Karpas-422 (cell line): ENCODE results near the gene CCDC126. TPM values are rescaled to one million over a fixed set of nuclear protein-coding genes. Genes with fewer than 3 reads are reported as not detected.

ENCODE experiments used
- DNase-seq: peaks from one replicate; pipeline ENCODE4 v3.0.0-alpha.2; 2015
- H2AFZ ChIP-seq: fragments of 200-600 bp; sonication (generic); 2 replicates; pipeline ENCODE4 v1.6.1; 2014; ENCODE audit warnings: antibody characterized with exemption, low read length, mixed read lengths
- H3K27ac ChIP-seq: fragments of 200-600 bp; sonication (generic); 2 replicates; pipeline ENCODE4 v1.5.1; 2014; ENCODE audit warnings: mild to moderate bottlenecking, low read length, moderate library complexity
- H3K27me3 ChIP-seq: fragments of 200-600 bp; sonication (generic); 2 replicates; pipeline ENCODE4 v1.6.1; 2014; ENCODE audit warnings: low read length, mixed read lengths
- H3K36me3 ChIP-seq: fragments of 200-600 bp; sonication (generic); 2 replicates; pipeline ENCODE4 v1.6.1; 2014; ENCODE audit warnings: low read length, mixed read lengths; ENCODE audit not compliant: insufficient read depth
- H3K4me1 ChIP-seq: fragments of 200-600 bp; sonication (generic); 2 replicates; pipeline ENCODE4 v1.6.1; 2014; ENCODE audit warnings: mild to moderate bottlenecking, low read length, mixed read lengths
- H3K4me2 ChIP-seq: fragments of 200-600 bp; sonication (generic); 2 replicates; pipeline ENCODE4 v1.6.1; 2014; ENCODE audit warnings: low read length, low read depth, mild to moderate bottlenecking; ENCODE audit not compliant: poor library complexity, severe bottlenecking
- H3K4me3 ChIP-seq: fragments of 200-600 bp; sonication (generic); 2 replicates; pipeline ENCODE4 v1.5.1; 2014; ENCODE audit warnings: mild to moderate bottlenecking, antibody characterized with exemption, low read length, mixed read lengths
- H3K79me2 ChIP-seq: fragments of 200-600 bp; sonication (generic); 2 replicates; pipeline ENCODE4 v1.6.1; 2014; ENCODE audit warnings: mild to moderate bottlenecking, low read length, mixed read lengths
- H3K9ac ChIP-seq: fragments of 200-600 bp; sonication (generic); 2 replicates; pipeline ENCODE4 v1.6.0; 2014; ENCODE audit warnings: low read length
- H3K9me2 ChIP-seq: fragments of 200-600 bp; sonication (generic), shearing (Covaris generic); replicated peaks from 2 replicates; pipeline ENCODE4 v1.6.0; 2014; ENCODE audit warnings: mild to moderate bottlenecking, low read length, moderate library complexity; ENCODE audit not compliant: insufficient read depth
- H3K9me3 ChIP-seq: fragments of 300-700, 200-600 bp; sonication (generic); 2 replicates; pipeline ENCODE4 v1.6.1; 2014; ENCODE audit warnings: low read length, mixed read lengths
- H4K20me1 ChIP-seq: fragments of 200-600 bp; sonication (generic); 2 replicates; pipeline ENCODE4 v1.6.1; 2014; ENCODE audit warnings: mild to moderate bottlenecking, antibody characterized with exemption, low read length, low read depth; ENCODE audit not compliant: insufficient read depth
- total RNA-seq: library from RNA; depleted of rRNA; stranded (reverse); fragments of >200 nt; shearing (Covaris generic); gene quantifications from 2 replicates; pipeline ENCODE4 v1.2.3, GENCODE V29; 2014; ENCODE audit warnings: low replicate concordance

Gene CCDC126
- total RNA-seq, 1 experiment from 2014 or later: 8.9 TPM

DNA sequence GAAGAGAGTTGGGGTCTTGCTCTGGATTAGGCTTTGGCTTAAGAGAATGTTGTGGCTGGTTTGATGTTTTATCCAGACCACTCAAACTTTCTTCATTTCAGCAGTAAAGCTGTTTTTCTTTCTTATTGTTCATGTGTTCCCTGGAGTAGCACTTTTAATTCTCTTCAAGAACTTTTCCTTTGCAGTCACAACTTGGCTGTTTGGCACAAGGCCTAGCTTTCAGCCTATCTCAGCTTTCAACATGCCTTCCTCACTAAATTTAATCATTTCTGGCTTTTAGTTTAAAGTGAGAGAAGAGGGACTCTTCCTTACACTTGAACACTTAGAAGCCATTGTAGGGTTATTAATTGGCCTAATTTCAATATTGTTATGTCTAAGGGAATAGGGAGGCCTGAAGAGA is 18.1 kb downstream of the CCDC126 start:
- H2AFZ ChIP-seq: no peak overlapping the region
- no peaks in the 10 kb centered on the region for H3K36me3 ChIP-seq
- no peaks in the 10 kb centered on the region for H3K79me2 ChIP-seq
- H3K4me2 ChIP-seq: no peak overlapping the region
- DNase-seq: no peak
- no peaks in the 10 kb centered on the region for H3K27me3 ChIP-seq
- no peaks in the 10 kb centered on the region for H3K9me2 ChIP-seq
- no peak overlapping the region for H3K27ac ChIP-seq
- H3K4me3 ChIP-seq: no peak overlapping the region
- H4K20me1 ChIP-seq: no peaks in the 10 kb centered on the region; the same call in 1 of the 2 replicates
- no peaks in the 10 kb centered on the region for H3K4me1 ChIP-seq
- no peaks in the 10 kb centered on the region for H3K9me3 ChIP-seq
- no peak overlapping the region for H3K9ac ChIP-seq

DNA sequence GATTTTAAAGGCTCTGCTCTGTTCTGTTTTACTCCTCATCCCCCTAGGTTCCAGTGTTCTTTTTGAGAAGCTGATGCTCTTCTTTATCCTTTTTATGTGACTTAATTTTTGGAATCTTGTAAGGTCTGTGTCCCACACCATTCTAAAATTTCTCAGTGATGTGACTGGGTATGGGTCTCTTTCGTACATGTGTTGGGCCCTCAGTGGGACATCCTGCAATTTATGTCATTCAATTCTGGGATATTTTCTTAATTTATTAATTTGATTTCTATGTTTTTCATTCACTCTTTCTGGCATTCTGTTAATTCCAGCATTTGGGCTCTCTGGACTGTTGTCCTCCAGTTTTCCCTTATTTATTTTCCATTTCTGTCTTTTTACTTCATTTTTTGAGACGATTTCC is 19.4 kb downstream of the CCDC126 start:
- Histone ChIP-seq H3K4me3 (no peak overlapping the region), H3K9me3 (no peaks in the 10 kb centered on the region), H2AFZ (no peak overlapping the region), H3K36me3 (no peaks in the 10 kb centered on the region), H3K79me2 (no peaks in the 10 kb centered on the region), H3K9me2 (no peaks in the 10 kb centered on the region), H3K9ac (no peak overlapping the region), H4K20me1 (no peaks in the 10 kb centered on the region; the same call in 1 of the 2 replicates), H3K27ac (no peak overlapping the region), H3K4me2 (no peak overlapping the region), H3K4me1 (no peaks in the 10 kb centered on the region), H3K27me3 (no peaks in the 10 kb centered on the region)
- no peak for DNase-seq

DNA sequence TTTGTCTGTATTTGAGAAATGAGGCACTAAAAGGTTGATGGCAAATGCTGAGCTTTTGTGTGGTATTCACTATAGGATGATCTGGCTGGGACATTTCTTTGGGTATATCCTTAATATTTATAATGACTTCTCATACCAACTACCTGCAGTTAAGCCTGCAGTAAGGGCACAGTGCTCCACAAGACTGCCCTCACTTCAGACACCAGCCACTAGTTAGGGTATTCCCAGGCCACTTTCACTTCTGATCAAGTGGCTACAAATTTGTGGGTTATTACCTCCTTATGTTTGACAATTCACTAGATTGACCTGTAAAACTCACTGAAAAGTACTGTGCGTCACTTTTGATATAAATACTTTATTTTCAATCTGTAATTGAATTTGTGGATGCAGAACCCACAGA is 20.3 kb downstream of the CCDC126 start:
- H3K27me3 ChIP-seq: no peaks in the 10 kb centered on the region
- no peak overlapping the region for H3K9ac ChIP-seq
- no peak for DNase-seq

DNA sequence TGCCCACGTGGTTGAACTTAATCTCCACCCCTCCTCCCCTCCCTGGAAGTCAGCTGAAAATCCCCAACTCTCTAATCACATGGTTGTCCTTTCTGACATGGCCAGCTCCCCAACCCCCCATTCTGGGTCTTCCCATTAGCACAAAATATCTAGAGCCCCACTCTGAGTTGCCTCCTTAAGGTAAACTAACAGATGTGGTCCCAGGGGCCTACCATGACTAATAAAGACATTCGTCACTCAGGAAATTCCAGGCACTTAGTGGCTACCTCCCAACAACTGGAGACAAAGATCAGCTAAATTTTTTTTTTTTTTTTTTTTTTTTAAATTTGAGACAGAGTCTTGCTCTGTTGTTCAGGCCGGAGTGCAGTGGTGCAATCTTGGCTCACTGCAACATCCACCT is 21.1 kb downstream of the CCDC126 start:
- no peak for DNase-seq
- Histone ChIP-seq H3K4me3 (no peak overlapping the region), H3K9me2 (no peaks in the 10 kb centered on the region), H4K20me1 (no peaks in the 10 kb centered on the region; the same call in 1 of the 2 replicates), H3K27me3 (no peaks in the 10 kb centered on the region), H2AFZ (no peak overlapping the region), H3K4me2 (no peak overlapping the region), H3K79me2 (no peaks in the 10 kb centered on the region), H3K9me3 (no peaks in the 10 kb centered on the region), H3K36me3 (no peaks in the 10 kb centered on the region), H3K27ac (no peak overlapping the region), H3K9ac (no peak overlapping the region), H3K4me1 (no peaks in the 10 kb centered on the region)

More for the DNA sequence above, 20.3 kb downstream of the CCDC126 start:
- Histone ChIP-seq H3K4me2 (no peak overlapping the region), H3K4me3 (no peak overlapping the region), H3K27ac (no peak overlapping the region), H3K4me1 (no peaks in the 10 kb centered on the region), H3K36me3 (no peaks in the 10 kb centered on the region), H3K79me2 (no peaks in the 10 kb centered on the region), H4K20me1 (no peaks in the 10 kb centered on the region; the same call in 1 of the 2 replicates), H3K9me3 (no peaks in the 10 kb centered on the region), H3K9me2 (no peaks in the 10 kb centered on the region), H2AFZ (no peak overlapping the region)

DNA sequence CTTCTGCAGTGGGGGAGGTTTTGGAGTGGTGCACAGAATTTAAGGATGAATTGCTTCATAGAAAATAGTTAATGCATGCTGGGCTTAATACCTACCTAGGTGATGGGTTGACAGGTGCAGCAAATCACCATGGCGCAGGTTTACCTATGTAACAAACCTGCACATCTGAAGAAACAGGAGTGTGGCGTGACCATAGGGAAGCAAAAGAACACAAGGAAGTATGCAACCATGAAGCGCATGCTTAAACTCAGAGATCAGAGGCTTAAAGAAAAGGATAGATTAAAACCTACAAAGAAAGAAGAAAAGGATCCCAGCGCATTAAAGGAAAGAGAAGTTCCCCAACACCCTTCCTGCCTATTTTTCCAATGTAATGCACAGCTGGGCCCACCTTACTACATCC is 22.0 kb downstream of the CCDC126 start:
- H3K4me3 ChIP-seq: no peak overlapping the region
- H3K27ac ChIP-seq: no peak overlapping the region
- H3K9ac ChIP-seq: no peak overlapping the region
- H4K20me1 ChIP-seq: no peaks in the 10 kb centered on the region; the same call in 1 of the 2 replicates
- H2AFZ ChIP-seq: no peak overlapping the region
- H3K9me3 ChIP-seq: no peaks in the 10 kb centered on the region
- DNase-seq: no peak
- no peak overlapping the region for H3K4me2 ChIP-seq
- no peaks in the 10 kb centered on the region for H3K79me2 ChIP-seq
- H3K36me3 ChIP-seq: no peaks in the 10 kb centered on the region
- no peaks in the 10 kb centered on the region for H3K4me1 ChIP-seq
- H3K9me2 ChIP-seq: no peaks in the 10 kb centered on the region
- H3K27me3 ChIP-seq: no peaks in the 10 kb centered on the region

DNA sequence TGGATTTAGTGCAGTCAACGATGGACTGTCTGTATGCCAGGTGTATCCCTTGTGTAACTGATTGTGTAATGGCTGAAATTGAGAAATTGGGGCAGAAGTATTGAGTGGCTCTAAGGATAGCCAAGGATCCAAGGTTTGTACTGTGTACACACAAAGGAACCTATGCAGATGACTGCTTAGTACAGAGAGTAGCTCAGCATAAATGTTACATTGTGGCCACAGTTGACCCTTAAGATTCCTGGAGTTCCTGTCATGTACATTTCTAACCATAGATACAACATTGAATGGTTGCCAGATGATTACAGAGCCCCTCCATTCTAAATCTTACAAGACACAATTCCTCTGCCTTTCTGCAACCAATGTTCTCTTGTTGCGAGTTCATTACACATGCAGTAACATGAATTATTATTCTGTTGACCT is 25.3 kb downstream of the CCDC126 start:
- Histone ChIP-seq H3K4me2 (no peak overlapping the region), H2AFZ (no peak overlapping the region), H4K20me1 (no peaks in the 10 kb centered on the region), H3K36me3 (no peaks in the 10 kb centered on the region), H3K79me2 (no peaks in the 10 kb centered on the region), H3K4me3 (no peak overlapping the region), H3K4me1 (no peaks in the 10 kb centered on the region), H3K9me3 (no peaks in the 10 kb centered on the region), H3K27ac (no peak overlapping the region), H3K9me2 (no peaks in the 10 kb centered on the region), H3K27me3 (no peaks in the 10 kb centered on the region), H3K9ac (no peak overlapping the region)
- no peak for DNase-seq

DNA sequence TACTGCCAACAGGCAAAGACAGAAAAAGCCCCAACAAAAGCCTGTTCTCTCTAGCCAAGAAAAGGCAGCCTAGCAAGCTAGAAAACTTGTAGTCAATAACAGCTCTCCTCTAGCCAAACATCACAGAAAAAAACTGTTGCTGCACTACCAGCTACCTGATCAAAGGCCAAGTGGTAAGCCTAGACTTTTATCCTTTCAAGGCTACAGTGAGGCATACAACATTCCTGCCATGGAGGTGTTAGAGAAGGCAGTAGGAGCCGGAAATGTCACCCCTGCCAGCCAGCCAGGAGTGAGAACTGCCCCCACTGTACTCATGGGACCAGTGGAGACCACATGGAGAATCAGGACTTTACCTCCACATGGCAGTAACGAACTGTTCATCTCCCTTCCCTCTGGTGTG is 31.2 kb downstream of the CCDC126 start:
- H3K79me2 ChIP-seq: no peaks in the 10 kb centered on the region
- no peak overlapping the region for H3K27ac ChIP-seq
- no peaks in the 10 kb centered on the region for H3K9me2 ChIP-seq
- no peaks in the 10 kb centered on the region for H3K4me1 ChIP-seq
- H3K27me3 ChIP-seq: no peaks in the 10 kb centered on the region
- no peak for DNase-seq
- no peak overlapping the region for H3K4me2 ChIP-seq
- no peaks in the 10 kb centered on the region for H3K9me3 ChIP-seq
- no peak overlapping the region for H2AFZ ChIP-seq
- no peaks in the 10 kb centered on the region for H4K20me1 ChIP-seq
- no peaks in the 10 kb centered on the region for H3K36me3 ChIP-seq
- no peak overlapping the region for H3K9ac ChIP-seq
- H3K4me3 ChIP-seq: no peak overlapping the region

DNA sequence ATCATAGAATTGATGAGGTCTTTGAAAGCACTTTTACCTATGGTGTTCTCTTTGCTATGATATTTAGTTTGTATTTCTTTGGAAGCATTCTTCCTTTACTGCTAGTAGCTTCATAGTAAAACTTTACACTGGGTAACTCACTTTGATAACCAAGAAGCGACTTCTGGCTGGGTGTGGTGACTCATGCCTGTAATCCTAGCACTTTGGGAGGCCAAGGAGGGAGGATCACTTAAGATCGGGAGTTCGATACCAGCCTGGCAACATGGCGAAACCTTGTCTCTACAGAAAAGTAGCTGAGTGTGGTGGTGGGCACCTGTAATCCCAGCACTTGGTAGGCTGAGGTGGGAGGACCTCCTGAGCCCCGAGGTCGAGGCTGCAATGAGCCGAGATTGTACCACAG is 36.2 kb downstream of the CCDC126 start:
- H3K4me3 ChIP-seq: no peak overlapping the region
- no peaks in the 10 kb centered on the region for H3K36me3 ChIP-seq
- H3K27me3 ChIP-seq: no peaks in the 10 kb centered on the region
- H3K79me2 ChIP-seq: no peaks in the 10 kb centered on the region
- H3K4me1 ChIP-seq: no peaks in the 10 kb centered on the region
- H2AFZ ChIP-seq: no peak overlapping the region
- no peaks in the 10 kb centered on the region for H4K20me1 ChIP-seq
- H3K9me3 ChIP-seq: no peaks in the 10 kb centered on the region
- H3K9me2 ChIP-seq: no peaks in the 10 kb centered on the region
- H3K9ac ChIP-seq: no peak overlapping the region
- H3K27ac ChIP-seq: no peak overlapping the region
- no peak overlapping the region for H3K4me2 ChIP-seq
- DNase-seq: no peak

DNA sequence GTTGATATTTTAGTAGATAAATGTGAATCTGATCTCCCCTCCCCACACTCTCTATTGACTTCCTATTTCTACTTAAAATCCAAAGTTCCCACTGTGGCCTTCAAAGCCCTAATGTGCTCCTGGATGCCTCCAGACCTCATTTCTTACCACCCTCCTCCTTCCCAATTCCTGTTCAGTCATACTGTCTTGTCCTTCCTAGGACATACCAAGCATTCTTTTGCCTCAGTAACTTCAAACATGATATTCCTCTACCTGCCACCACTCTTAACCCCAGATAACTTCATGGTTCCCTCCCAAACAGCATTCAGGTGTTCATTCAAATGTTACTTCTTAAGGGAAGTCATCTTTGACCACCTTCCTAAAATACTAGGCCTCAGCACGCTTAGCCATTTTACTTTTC is 48.6 kb downstream of the CCDC126 start:
- Histone ChIP-seq H2AFZ (no peak overlapping the region), H3K36me3 (no peaks in the 10 kb centered on the region), H3K4me1 (no peaks in the 10 kb centered on the region), H3K4me2 (no peak overlapping the region), H3K27ac (no peak overlapping the region), H3K27me3 (no peaks in the 10 kb centered on the region), H4K20me1 (no peaks in the 10 kb centered on the region), H3K9me2 (no peaks in the 10 kb centered on the region), H3K9me3 (no peaks in the 10 kb centered on the region), H3K4me3 (no peak overlapping the region), H3K79me2 (no peaks in the 10 kb centered on the region), H3K9ac (no peak overlapping the region)
- no peak for DNase-seq
